B cell (primary cell): ENCODE data around the gene QSER1. TPM values are rescaled to one million over a fixed set of nuclear protein-coding genes. Genes with fewer than 3 reads are reported as not detected.

Source experiments
- ATAC-seq: fragments of 200-7000 bp; cut with Tn5 transposase; one replicate; pipeline ENCODE4 v1.10.0; 2021; ENCODE audit warnings: low read depth, mild to moderate bottlenecking, moderate number of reproducible peaks, moderate library complexity
- CTCF ChIA-PET: fragments of 350-600 bp; sonication (Branson Sonifier 250); formaldehyde crosslinking; loops from one replicate; lab custom pipeline; 2021; ENCODE audit warnings: antibody characterized with exemption, inconsistent platforms; lab: Charles Lee
- POLR2A ChIA-PET: fragments of 350-600 bp; sonication (Branson Sonifier 250); formaldehyde crosslinking; loops from one replicate; lab custom pipeline; 2021; ENCODE audit warnings: antibody characterized with exemption; lab: Charles Lee
- DNase-seq: peaks from one replicate; pipeline ENCODE4 v3.0.0; 2013
- H2AFZ ChIP-seq: 2 replicates; pipeline ENCODE4 v1.6.1; 2012; ENCODE audit warnings: mild to moderate bottlenecking, low read depth, low read length; ENCODE audit not compliant: insufficient read depth, poor library complexity, severe bottlenecking
- H3K27ac ChIP-seq, 2 donors: 1 replicate in 1 of 2; 2 replicates in 1 of 2; pipeline ENCODE4 v1.5.1; 2012 to 2013; ENCODE audit warnings: low read length in 2 of 2, mild to moderate bottlenecking in 2 of 2, moderate library complexity in 1 of 2
- H3K27me3 ChIP-seq, 4 experiments: fragments of 200-600 bp in 1 of 4; sonication (generic) in 1 of 4; replicated peaks in 1 of 4; 1 replicate in 2 of 4; 2 replicates in 2 of 4; pipeline versions ENCODE4 v1.6.1 to v1.7.0; 2013 to 2016; ENCODE audit warnings: low read length in 3 of 4, mild to moderate bottlenecking in 2 of 4, mixed read lengths in 1 of 4, moderate library complexity in 1 of 4; ENCODE audit not compliant: insufficient read depth in 4 of 4, control insufficient read depth in 3 of 4; ENCODE audit errors: control extremely low read depth in 1 of 4
- H3K36me3 ChIP-seq, 2 experiments: replicated peaks in 1 of 2; 1 replicate in 1 of 2; 2 replicates in 1 of 2; pipeline versions ENCODE4 v1.6.1 to v1.7.1; 2013; ENCODE audit warnings: low read length in 1 of 2; ENCODE audit not compliant: insufficient read depth in 2 of 2, control insufficient read depth in 1 of 2; ENCODE audit errors: control extremely low read depth in 1 of 2, extremely low read depth in 1 of 2
- H3K4me1 ChIP-seq, 2 donors: fragments of 200-600 bp in 1 of 2; sonication (generic) in 1 of 2; 1 replicate in 1 of 2; 2 replicates in 1 of 2; pipeline versions ENCODE4 v1.5.1 to v1.6.1; 2013 to 2017; ENCODE audit warnings: low read length in 2 of 2; ENCODE audit not compliant: control insufficient read depth in 2 of 2, insufficient read depth in 2 of 2
- H3K4me2 ChIP-seq: replicated peaks from 2 replicates; pipeline ENCODE3; 2012; ENCODE audit warnings: mild to moderate bottlenecking, low read depth, low read length; ENCODE audit not compliant: poor library complexity, severe bottlenecking
- H3K4me3 ChIP-seq, 5 experiments: fragments of 200-600 bp in 1 of 5; sonication (generic) in 1 of 5; 1 replicate in 3 of 5; 2 replicates in 2 of 5; pipeline versions ENCODE4 v1.5.1 to v1.7.0; 2011 to 2016; ENCODE audit warnings: low read length in 4 of 5, mild to moderate bottlenecking in 4 of 5, low read depth in 2 of 5, control low read depth in 1 of 5, moderate library complexity in 1 of 5; ENCODE audit not compliant: insufficient read depth in 1 of 5; ENCODE audit errors: control extremely low read depth in 1 of 5, extremely low read depth in 1 of 5
- H3K79me2 ChIP-seq: fragments of 200-600 bp; sonication (generic); one replicate; pipeline ENCODE4 v1.6.0; 2016; ENCODE audit warnings: low read length; ENCODE audit not compliant: control insufficient read depth, insufficient read depth
- H3K9ac ChIP-seq: fragments of 200-600 bp; sonication (generic); 2 replicates; pipeline ENCODE4 v1.6.1; 2017; ENCODE audit warnings: mild to moderate bottlenecking, low read length, moderate library complexity
- H3K9me3 ChIP-seq, 3 donors: one replicate each; pipeline versions ENCODE4 v1.6.1 to v1.7.1; 2013; ENCODE audit warnings: low read length in 2 of 3; ENCODE audit not compliant: control insufficient read depth in 2 of 3, insufficient read depth in 1 of 3; ENCODE audit errors: control extremely low read depth in 1 of 3
- H4K20me1 ChIP-seq: 2 replicates; pipeline ENCODE4 v1.6.0; 2012; ENCODE audit warnings: mild to moderate bottlenecking, low read length; ENCODE audit not compliant: insufficient read depth, control insufficient read depth, poor library complexity, severe bottlenecking
- H3K27ac Mint-ChIP-seq: one replicate; pipeline ENCODE4 v1.8.0; 2021; ENCODE audit warnings: mixed read lengths
- H3K27me3 Mint-ChIP-seq: one replicate; pipeline ENCODE4 v1.8.0; 2021; ENCODE audit warnings: mixed read lengths
- H3K4me1 Mint-ChIP-seq: one replicate; pipeline ENCODE4 v1.8.0; 2021; ENCODE audit warnings: mixed read lengths
- H3K4me3 Mint-ChIP-seq: one replicate; pipeline ENCODE4 v1.8.0; 2021; ENCODE audit warnings: mixed read lengths
- H3K9me3 Mint-ChIP-seq: one replicate; pipeline ENCODE4 v1.8.0; 2022; ENCODE audit warnings: mixed read lengths; ENCODE audit not compliant: insufficient read depth
- CTCF ChIP-seq: fragments of 200-600 bp; IDR thresholded peaks from one replicate; pipeline ENCODE4 v1.8.0; 2022; ENCODE audit warnings: antibody characterized with exemption, mild to moderate bottlenecking
- EZH2 ChIP-seq: IDR thresholded peaks from 2 replicates; pipeline ENCODE4 v1.6.1; 2012; ENCODE audit warnings: borderline replicate concordance, low read depth, mild to moderate bottlenecking, moderate library complexity, low read length; ENCODE audit not compliant: insufficient read depth, poor library complexity, severe bottlenecking
- WGBS: methylation state at CpG from one replicate; pipeline ENCODE4 v1.1.5; 2013; ENCODE audit warnings: missing lambda C conversion rate; ENCODE audit not compliant: insufficient coverage; 5-methylcytosine and 5-hydroxymethylcytosine counted together
- intact Hi-C: fragments of 100-400 bp; cut with micrococcal nuclease; formaldehyde crosslinking; loops from one replicate; pipeline ENCODE4 v1.10.0; 2022
- polyA plus RNA-seq: library from polyadenylated mRNA; depleted of rRNA; stranded (reverse); fragments of >200 nt; gene quantifications from 2 replicates; pipeline ENCODE4 v1.2.3, GENCODE V29; 2012
- total RNA-seq, 2 donors: library from RNA; stranded (reverse); fragments of 120-200 nt in 1 of 2; gene quantifications; 1 replicate in 1 of 2; 2 replicates in 1 of 2; pipeline versions ENCODE4 v1.2.3 to v1.2.4, GENCODE V29; 2013 to 2022

QSER1 gene
- total and polyA plus RNA-seq, 2 donors (not counting 1 experiment from before 2014, with no cell fraction given) = 2.5 to 23.1 TPM

- 94% methylated on average over 6 of the region's 8 CpGs for WGBS
- ChIA-PET POLR2A (no interaction called here), CTCF (no interaction called here)
- Mint-ChIP-seq H3K4me3 (no peak overlapping the region), H3K27ac (no peak overlapping the region), H3K4me1 (peaks cover 3% of the 10 kb centered on the region), H3K9me3 (peaks cover 10% of the 10 kb centered on the region), H3K27me3 (peaks cover 3% of the 10 kb centered on the region)
- intact Hi-C loops = no loop called here
- H3K9me3 ChIP-seq = peaks cover 3 to 9% (median 7%) of the 10 kb centered on the region in 3 donors
- ATAC-seq = no peak
- DNase-seq = no peak
- no peak for TF ChIP-seq CTCF
- TF ChIP-seq EZH2 = no peak
- H3K4me3 ChIP-seq = no peak overlapping the region
- no peak overlapping the region for H3K27ac ChIP-seq
- H3K9ac ChIP-seq = no peak overlapping the region
- no peaks in the 10 kb centered on the region for H3K36me3 ChIP-seq
- no peaks in the 10 kb centered on the region for H3K27me3 ChIP-seq
- H3K4me2 ChIP-seq = no peak overlapping the region
- H3K79me2 ChIP-seq = no peaks in the 10 kb centered on the region
- H4K20me1 ChIP-seq = no peaks in the 10 kb centered on the region
- no peak overlapping the region for H2AFZ ChIP-seq
- no peaks in the 10 kb centered on the region for H3K4me1 ChIP-seq
These were observed 95.2 kb downstream of the QSER1 start for GRCh38 chr11:32987851-32988250.

GRCh38 chr11:32990481-32990880 lies 97.9 kb downstream of the QSER1 start:
- H3K9ac ChIP-seq = no peak overlapping the region
- no CpG with 5 or more reads among the region's 1 CpG for WGBS
- intact Hi-C loops = no loop called here

More at GRCh38 chr11:32990481-32990880, 97.9 kb downstream of the QSER1 start:
- H3K4me1 Mint-ChIP-seq = peaks cover 3% of the 10 kb centered on the region
- DNase-seq (no peak), ATAC-seq (no peak)
- Histone ChIP-seq H3K27me3 (no peaks in the 10 kb centered on the region), H3K36me3 (no peaks in the 10 kb centered on the region), H3K79me2 (no peaks in the 10 kb centered on the region), H3K4me1 (no peaks in the 10 kb centered on the region), H2AFZ (no peak overlapping the region), H4K20me1 (no peaks in the 10 kb centered on the region), H3K27ac (no peak overlapping the region), H3K9me3 (peaks cover 3 to 9% (median 7%) of the 10 kb centered on the region in 3 donors), H3K4me2 (no peak overlapping the region), H3K4me3 (no peak overlapping the region)
- peaks cover 9% of the 10 kb centered on the region for H3K27me3 Mint-ChIP-seq
- ChIA-PET POLR2A (no interaction called here), CTCF (no interaction called here)
- no peak for TF ChIP-seq CTCF
- TF ChIP-seq EZH2 = no peak
- H3K4me3 Mint-ChIP-seq = no peak overlapping the region
- H3K9me3 Mint-ChIP-seq = peaks cover 10% of the 10 kb centered on the region
- no peak overlapping the region for H3K27ac Mint-ChIP-seq
